Skeletal muscle cell (primary cell): Measurements from ENCODE around the gene GPATCH2L.

ENCODE experiments used
- DNase-seq: peaks from one replicate; pipeline ENCODE4 v3.0.0-alpha.2; 2010; ENCODE audit warnings: low read depth
- H3K4me3 ChIP-seq: 2 replicates; pipeline ENCODE4 v1.5.1; 2011; ENCODE audit warnings: low read depth, mild to moderate bottlenecking, control low read depth, low read length, moderate library complexity

The GPATCH2L gene

GRCh38 chr14:76193696-76194095 is 42.0 kb downstream of the GPATCH2L start:
- DNase-seq = no peak
- no peak overlapping the region for H3K4me3 ChIP-seq

- no peak for DNase-seq
- no peak overlapping the region for H3K4me3 ChIP-seq
Measured at GRCh38 chr14:76194327-76194726, 42.6 kb downstream of the GPATCH2L start.

- H3K4me3 ChIP-seq = no peak overlapping the region
- DNase-seq = no peak
Measured at GRCh38 chr14:76195003-76195402, 43.3 kb downstream of the GPATCH2L start.

- H3K4me3 ChIP-seq = no peak overlapping the region
Measured at GRCh38 chr14:76196980-76197695, 45.4 kb downstream of the GPATCH2L start.

GRCh38 chr14:76201162-76201561 is 49.4 kb downstream of the GPATCH2L start:
- DNase-seq = peak; percentile 68

More at GRCh38 chr14:76196980-76197695, 45.4 kb downstream of the GPATCH2L start:
- DNase-seq = no peak

GRCh38 chr14:76203086-76204001 is 51.6 kb downstream of the GPATCH2L start:
- H3K4me3 ChIP-seq = no peak overlapping the region
- peak; percentile 92 for DNase-seq

More at GRCh38 chr14:76201162-76201561, 49.4 kb downstream of the GPATCH2L start:
- no peak overlapping the region for H3K4me3 ChIP-seq

- DNase-seq = no peak
- no peak overlapping the region for H3K4me3 ChIP-seq
Measured at GRCh38 chr14:76204461-76205230, 52.9 kb downstream of the GPATCH2L start.

GRCh38 chr14:76205708-76206107 is 54.0 kb downstream of the GPATCH2L start:
- DNase-seq = no peak
- no peak overlapping the region for H3K4me3 ChIP-seq

GRCh38 chr14:76208340-76208739 is 56.6 kb downstream of the GPATCH2L start:
- no peak overlapping the region for H3K4me3 ChIP-seq
- no peak for DNase-seq

GRCh38 chr14:76212242-76212641 is 60.5 kb downstream of the GPATCH2L start:
- no peak for DNase-seq
- H3K4me3 ChIP-seq = no peak overlapping the region

GRCh38 chr14:76217179-76217578 is 65.5 kb downstream of the GPATCH2L start:
- no peak for DNase-seq
- no peak overlapping the region for H3K4me3 ChIP-seq

GRCh38 chr14:76218662-76219061 is 66.9 kb downstream of the GPATCH2L start:
- no peak for DNase-seq
- no peak overlapping the region for H3K4me3 ChIP-seq

GRCh38 chr14:76219873-76220272 is 68.2 kb downstream of the GPATCH2L start:
- DNase-seq = no peak
- H3K4me3 ChIP-seq = no peak overlapping the region

- H3K4me3 ChIP-seq = no peak overlapping the region
- peak; percentile 80 for DNase-seq
Measured at GRCh38 chr14:76227450-76228050, 75.8 kb downstream of the GPATCH2L start.

- no peak overlapping the region for H3K4me3 ChIP-seq
- DNase-seq = no peak
Measured at GRCh38 chr14:76228138-76228537, 76.4 kb downstream of the GPATCH2L start.

GRCh38 chr14:76232800-76233199 is 81.1 kb downstream of the GPATCH2L start:
- no peak for DNase-seq
- no peak overlapping the region for H3K4me3 ChIP-seq

- no peak overlapping the region for H3K4me3 ChIP-seq
- DNase-seq = no peak
Measured at GRCh38 chr14:76235628-76236027, 83.9 kb downstream of the GPATCH2L start.

GRCh38 chr14:76236172-76237130 is 84.7 kb downstream of the GPATCH2L start:
- no peak overlapping the region for H3K4me3 ChIP-seq
- no peak for DNase-seq
